Ovary (tissue), 9 donors: ENCODE data around the gene MAML2. TPM values are rescaled to one million over a fixed set of nuclear protein-coding genes. Genes with fewer than 3 reads are reported as not detected.
A peak's percentile ranks its signal among the peaks of the same experiment; 100 is the strongest.

Experiments
- DNase-seq, 5 donors: peaks; one replicate each; pipeline ENCODE4 v3.0.0-alpha.2; 2019 to 2020
- H3K27ac ChIP-seq, 2 donors: fragments of 200-600 bp; one replicate each; pipeline versions ENCODE4 v1.5.1 to v1.8.0; 2019 to 2022
- H3K27me3 ChIP-seq: fragments of 200-600 bp; one replicate; pipeline ENCODE4 v1.8.0; 2022
- H3K36me3 ChIP-seq: fragments of 200-600 bp; sonication (generic); one replicate; pipeline ENCODE4 v1.5.1; 2019
- H3K4me1 ChIP-seq: one replicate; pipeline ENCODE4 v1.8.1; 2013; ENCODE audit warnings: mild to moderate bottlenecking, moderate library complexity; ENCODE audit not compliant: insufficient read depth
- H3K4me3 ChIP-seq: fragments of 200-600 bp; sonication (generic); one replicate; pipeline ENCODE4 v1.5.1; 2017
- H3K9me3 ChIP-seq, 2 donors: fragments of 200-600 bp in 1 of 2; sonication (generic) in 1 of 2; one replicate each; pipeline versions ENCODE4 v1.5.1 to v1.8.1; 2013 to 2019; ENCODE audit warnings: mild to moderate bottlenecking in 1 of 2, moderate library complexity in 1 of 2
- CTCF ChIP-seq, 3 donors: fragments of 450-650 bp in 2 of 3; fragments of 200-600 bp in 1 of 3; IDR thresholded peaks; one replicate each; pipeline versions ENCODE4 v1.5.1 to v1.8.0; 2016 to 2022; ENCODE audit warnings: antibody characterized with exemption in 3 of 3, mild to moderate bottlenecking in 1 of 3
- EP300 ChIP-seq: sonication (generic); formaldehyde crosslinking; IDR thresholded peaks from one replicate; pipeline ENCODE4 v1.6.1; 2017; ENCODE audit warnings: antibody characterized with exemption
- POLR2A ChIP-seq: fragments of 450-650 bp; IDR thresholded peaks from one replicate; pipeline ENCODE4 v1.6.1; 2017; ENCODE audit warnings: antibody characterized with exemption, mild to moderate bottlenecking, moderate library complexity
- WGBS, 3 donors: extraction: QIAGEN DNeasy Blood & Tissue Kit in 1 of 3; methylation state at CpG; one replicate each; pipeline versions ENCODE4 v1.1.5 to v1.1.7; 2013 to 2017; 5-methylcytosine and 5-hydroxymethylcytosine counted together
- intact Hi-C, 4 donors: fragments of 100-400 bp; cut with DNase I; formaldehyde crosslinking; loops; one replicate each; pipeline versions ENCODE4 v1.11.0 to v1.15.1; 2022 to 2023
- polyA plus RNA-seq, 2 donors: library from polyadenylated mRNA; stranded (reverse); fragments of 200-250 nt in 1 of 2; fragments of 350-450 nt in 1 of 2; fragmentation: Illumina TruSeq in 1 of 2; extraction: RNeasy Lipid Tissue Mini Kit (QIAGEN cat#74804) in 1 of 2; gene quantifications; one replicate each; pipeline ENCODE4 v1.2.3, GENCODE V29; 2013 to 2014
- total RNA-seq, 7 donors: library from RNA; depleted of rRNA in 2 of 7; stranded (reverse); fragments of >200 nt in 2 of 7; fragmentation: NEBNext Ultra II Directional in 3 of 7; extraction: Animal tissue kit (Norgen Biotek cat#: 25700) in 3 of 7; gene quantifications; one replicate each; pipeline versions ENCODE4 v1.1.0 to v1.2.4, GENCODE V29; 2016 to 2023
- donor health status: DM: no; HTN: no; CAD: no; lungs with moderate emphysema.
- donor health status: DM: no; HTN: no; CAD: no.
- donor health status: Bipolar disorder and iron deficiency.
- donor health status: DM: yes; HTN: yes; CAD: no.
- donor health status: DM: no; HTN: no; CAD: no.
- donor health status: DM: yes; HTN: yes; CAD: no.

Gene MAML2
- total and polyA plus RNA-seq, 9 donors = 7.3 to 17.5 (median 14.6) TPM

DNA sequence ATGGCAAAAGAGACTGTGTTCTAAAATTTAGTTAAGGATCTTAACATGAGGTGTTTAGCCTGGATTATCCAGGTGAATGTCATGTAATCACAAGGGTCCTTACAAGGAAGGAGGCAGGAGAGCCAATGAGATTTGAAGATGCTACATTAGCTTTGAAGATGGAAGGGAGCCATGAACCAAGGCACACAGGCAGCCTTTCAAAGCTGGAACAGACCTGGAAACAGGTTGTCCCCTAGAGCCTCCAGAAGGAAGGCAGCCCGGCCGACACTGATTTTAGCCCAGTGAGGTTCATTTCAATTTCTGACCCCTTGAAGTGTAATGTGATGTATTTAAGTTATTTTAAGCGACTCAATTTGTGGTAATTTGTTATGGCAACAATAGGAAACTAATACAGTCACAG lies 223.8 kb downstream of the MAML2 start:
- H3K27me3 ChIP-seq = no peaks in the 10 kb centered on the region
- H3K9me3 ChIP-seq = no peaks in the 10 kb centered on the region
- peaks cover 5% of the 10 kb centered on the region for H3K4me1 ChIP-seq
- H3K4me3 ChIP-seq = no peak overlapping the region
- H3K36me3 ChIP-seq = no peaks in the 10 kb centered on the region
- H3K27ac ChIP-seq = no peak overlapping the region
- TF ChIP-seq CTCF (IDR thresholded peaks at IDR 0.05) (no peak), EP300 (no peak)
- 85 to 96% (median 96%) methylated on average over 3 of the region's 3 CpGs for WGBS, 3 donors
- intact Hi-C loops = no loop called here
- no peak for DNase-seq

DNA sequence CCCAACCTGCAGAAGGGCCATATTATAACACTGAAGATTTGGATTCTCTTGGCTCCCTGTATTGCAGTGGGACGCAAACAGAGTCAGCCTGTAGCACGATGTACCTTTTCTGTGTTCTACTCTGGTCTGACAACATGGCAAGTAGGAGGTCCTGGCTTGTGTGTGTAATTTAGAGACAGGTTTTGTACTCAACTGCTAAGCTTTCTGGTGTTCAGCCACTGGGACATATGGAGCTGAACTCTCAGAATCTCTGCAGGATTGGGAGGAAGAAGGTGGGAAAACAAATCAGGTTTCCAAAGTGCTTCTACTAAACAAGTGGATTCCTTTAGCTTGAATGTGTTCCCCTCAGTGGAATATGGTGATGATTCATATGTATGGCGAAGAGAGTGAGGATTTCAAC lies 226.6 kb downstream of the MAML2 start:
- WGBS, 3 donors = 97 to 98% (median 98%) methylated on average over 3 of the region's 3 CpGs
- intact Hi-C loops = no loop called here
- TF ChIP-seq EP300 (no peak), POLR2A (no peak), CTCF (IDR thresholded peaks at IDR 0.05) (no peak)
- H3K4me3 ChIP-seq = no peak overlapping the region
- DNase-seq = no peak
- no peaks in the 10 kb centered on the region for H3K27me3 ChIP-seq
- no peak overlapping the region for H3K27ac ChIP-seq
- peaks cover 14% of the 10 kb centered on the region for H3K4me1 ChIP-seq
- no peaks in the 10 kb centered on the region for H3K9me3 ChIP-seq
- no peaks in the 10 kb centered on the region for H3K36me3 ChIP-seq

DNA sequence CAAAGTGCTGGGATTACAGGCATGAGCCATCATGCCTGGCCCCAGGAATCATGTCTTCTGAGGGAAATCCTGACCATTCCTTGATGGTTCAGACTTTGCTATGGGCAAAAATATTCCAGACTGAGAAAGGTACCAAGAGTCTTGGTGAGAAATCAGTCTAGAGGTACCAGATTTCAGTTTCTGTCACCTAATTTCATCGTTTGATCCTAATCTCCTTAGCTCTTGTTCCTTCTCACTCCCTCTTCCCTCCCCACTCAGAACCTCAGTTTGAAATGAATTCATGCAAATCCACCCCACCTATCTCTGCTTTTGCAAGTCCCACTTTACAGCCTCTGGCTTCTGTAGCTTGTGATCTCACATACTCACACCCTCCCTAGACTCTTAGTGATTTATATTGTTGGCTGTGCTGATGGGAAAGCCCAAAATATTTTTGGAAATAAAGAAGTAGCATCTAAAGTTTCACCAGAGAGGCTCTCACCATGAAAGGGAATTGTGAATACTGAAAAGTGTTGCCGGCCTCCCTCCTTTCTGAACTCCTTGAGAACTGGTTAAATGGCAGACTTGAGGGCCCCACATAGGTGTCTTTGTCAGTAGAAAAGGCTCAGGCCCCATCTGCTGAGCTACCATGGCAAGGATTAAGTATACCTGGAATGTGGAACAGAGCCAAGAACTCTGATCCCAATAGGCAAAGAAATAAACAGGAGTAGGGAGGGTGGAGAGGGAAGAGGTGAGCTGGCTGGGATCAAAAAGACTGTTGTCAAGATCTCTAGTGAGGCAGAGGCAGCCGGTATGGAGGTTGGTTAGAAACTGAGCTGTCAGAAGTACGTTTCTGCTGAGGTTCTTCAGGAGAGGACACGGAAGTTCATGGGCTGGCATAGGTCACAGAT lies 228.6 kb downstream of the MAML2 start:
- H3K9me3 ChIP-seq = no peaks in the 10 kb centered on the region
- intact Hi-C loops = no loop called here
- H3K27me3 ChIP-seq = no peaks in the 10 kb centered on the region
- H3K27ac ChIP-seq = peak overlapping the region in 1 of 2 donors; percentile 77
- no peak overlapping the region for H3K4me3 ChIP-seq
- H3K36me3 ChIP-seq = no peaks in the 10 kb centered on the region
- peaks cover 14% of the 10 kb centered on the region for H3K4me1 ChIP-seq
- no peak for DNase-seq
- no peak for TF ChIP-seq POLR2A
- TF ChIP-seq EP300 = no peak
- no peak for TF ChIP-seq CTCF (IDR thresholded peaks at IDR 0.05)
- 77 to 91% (median 90%) methylated on average over 5 of the region's 5 CpGs for WGBS, 3 donors

- 1 to 3% (median 1%) methylated on average over 4 of the region's 4 CpGs for WGBS, 3 donors
- intact Hi-C loops = no loop called here
- H3K36me3 ChIP-seq = no peaks in the 10 kb centered on the region
- no peaks in the 10 kb centered on the region for H3K9me3 ChIP-seq
- peak overlapping the region in 1 of 2 donors; percentile 77 for H3K27ac ChIP-seq
- H3K4me1 ChIP-seq = peaks cover 14% of the 10 kb centered on the region
- DNase-seq = no peak
- no peak overlapping the region for H3K4me3 ChIP-seq
- TF ChIP-seq EP300 = no peak
- no peak for TF ChIP-seq POLR2A
- no peaks in the 10 kb centered on the region for H3K27me3 ChIP-seq
Observed at GRCh38 chr11:96113193-96113681, 229.8 kb downstream of the MAML2 start.
